K562 (cell line): Measurements from ENCODE around the gene TM7SF3.
"Not testable (repeated sequence)": the region's sequence is repeated elsewhere in the genome, so short reads cannot be mapped to it uniquely, and the experiment has no call there.

Experiments
- AFF4 ChIP-seq: sonication (generic); formaldehyde crosslinking; IDR thresholded peaks from 2 replicates; pipeline ENCODE4 v1.8.0; 2023; ENCODE audit warnings: mild to moderate bottlenecking, missing genetic modification reagents
- ELF4 ChIP-seq: fragments of 450-650 bp; formaldehyde crosslinking; IDR thresholded peaks from 2 replicates; pipeline ENCODE4 v1.4.0; 2022; ENCODE audit warnings: missing genetic modification characterization
- EZH2 ChIP-seq: IDR thresholded peaks from 2 replicates; pipeline ENCODE4 v1.6.1; 2012; ENCODE audit warnings: low read depth, mild to moderate bottlenecking, inconsistent platforms, low read length, borderline replicate concordance
- KLF16 ChIP-seq: IDR thresholded peaks from 2 replicates; pipeline ENCODE4 v1.6.1; 2016; ENCODE audit warnings: antibody characterized with exemption
- LCOR ChIP-seq: sonication (generic); formaldehyde crosslinking; IDR thresholded peaks from 2 replicates; pipeline ENCODE4 v1.8.0; 2022; ENCODE audit warnings: mild to moderate bottlenecking, missing genetic modification reagents
- PATZ1 ChIP-seq: fragments of 250-450 bp; sonication (Bioruptor Pico); IDR thresholded peaks from 2 replicates; pipeline ENCODE4 v1.5.0; 2020; ENCODE audit warnings: mild to moderate bottlenecking, borderline replicate concordance
- RBBP5 ChIP-seq: fragments of 200-600 bp; sonication (generic); IDR thresholded peaks from 2 replicates; pipeline ENCODE4 v1.6.1; 2012; ENCODE audit warnings: borderline replicate concordance, mild to moderate bottlenecking, low read length, control low read depth, inconsistent platforms; ENCODE audit not compliant: insufficient read depth, poor library complexity, severe bottlenecking
- TFAP4 ChIP-seq: sonication (generic); formaldehyde crosslinking; IDR thresholded peaks from 2 replicates; pipeline ENCODE4 v1.8.0; 2022; ENCODE audit warnings: missing genetic modification reagents, mild to moderate bottlenecking, moderate library complexity, borderline replicate concordance
- ZNF184 ChIP-seq: sonication (generic); formaldehyde crosslinking; IDR thresholded peaks from 2 replicates; pipeline ENCODE4 v1.5.0; 2020; ENCODE audit warnings: missing genetic modification reagents
- ZNF274 ChIP-seq: IDR thresholded peaks from 2 replicates; pipeline ENCODE4 v1.6.1; 2011; ENCODE audit warnings: low read depth, mild to moderate bottlenecking, low read length, moderate library complexity, borderline replicate concordance
- TF ChIP-seq, protein P1 (sequence below), 3 experiments: IDR thresholded peaks in 2 of 3; conservative IDR thresholded peaks in 1 of 3; 2 replicates each; pipeline ENCODE4 v1.5.1; 2011 to 2012; ENCODE audit warnings: low read length in 3 of 3, mild to moderate bottlenecking in 3 of 3, control low read depth in 2 of 3, improper control_type of control experiment in 1 of 3, inconsistent platforms in 1 of 3, low read depth in 1 of 3, mixed read lengths in 1 of 3, moderate library complexity in 1 of 3; ENCODE audit not compliant: insufficient read depth in 2 of 3
- TF ChIP-seq, protein P2 (sequence below): fragments of 250-450 bp; sonication (Bioruptor Pico); IDR thresholded peaks from 2 replicates; pipeline ENCODE4 v1.8.0; 2022; ENCODE audit warnings: moderate library complexity, mild to moderate bottlenecking, inconsistent platforms

DNA sequence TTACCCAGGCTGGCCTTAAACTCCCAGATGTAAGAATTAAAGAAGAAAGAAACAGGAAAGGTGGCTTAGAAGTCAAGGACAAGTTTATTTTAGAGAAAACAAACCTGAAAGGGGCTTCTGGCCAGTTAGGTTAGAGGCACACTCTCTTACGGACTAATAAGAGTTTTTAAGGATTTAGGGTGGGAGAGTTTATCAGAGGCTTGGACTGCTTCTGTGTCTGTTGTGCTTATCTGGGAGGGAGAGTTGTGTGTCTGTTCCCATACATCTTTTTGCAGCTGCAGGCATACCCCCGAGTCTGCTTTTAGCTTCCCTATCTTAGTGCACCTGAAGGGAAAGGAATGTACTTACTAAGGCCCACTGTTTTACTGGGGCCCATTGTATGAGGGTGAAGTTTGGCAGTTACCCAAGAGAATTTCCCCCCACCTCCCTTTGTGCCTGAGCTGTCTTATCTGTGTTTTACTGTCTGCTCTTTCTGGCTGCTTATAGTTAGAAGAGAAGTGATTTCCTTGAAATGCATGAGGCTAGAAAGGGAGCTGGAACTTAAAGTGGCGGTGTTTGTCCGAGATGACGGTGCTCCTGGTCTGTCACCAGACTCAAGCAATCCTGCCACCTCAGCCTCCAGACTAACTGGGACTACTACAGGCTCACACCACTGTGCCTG, 3.1 kb upstream of the TM7SF3 start:
- TF ChIP-seq ELF4 (CRISPR knock-in tag); EZH2; ZNF184; TFAP4; RBBP5; AFF4 (CRISPR knock-in tag); PATZ1 (CRISPR knock-in tag): not testable (repeated sequence)
- TF ChIP-seq ZNF274, result 0 out of 2 replicates have a peak, but pooled peaks have one; percentile 31
- TF ChIP-seq LCOR, result peak; percentile 62; the same call in 1 of the 2 replicates
- TF ChIP-seq, protein P1, sequence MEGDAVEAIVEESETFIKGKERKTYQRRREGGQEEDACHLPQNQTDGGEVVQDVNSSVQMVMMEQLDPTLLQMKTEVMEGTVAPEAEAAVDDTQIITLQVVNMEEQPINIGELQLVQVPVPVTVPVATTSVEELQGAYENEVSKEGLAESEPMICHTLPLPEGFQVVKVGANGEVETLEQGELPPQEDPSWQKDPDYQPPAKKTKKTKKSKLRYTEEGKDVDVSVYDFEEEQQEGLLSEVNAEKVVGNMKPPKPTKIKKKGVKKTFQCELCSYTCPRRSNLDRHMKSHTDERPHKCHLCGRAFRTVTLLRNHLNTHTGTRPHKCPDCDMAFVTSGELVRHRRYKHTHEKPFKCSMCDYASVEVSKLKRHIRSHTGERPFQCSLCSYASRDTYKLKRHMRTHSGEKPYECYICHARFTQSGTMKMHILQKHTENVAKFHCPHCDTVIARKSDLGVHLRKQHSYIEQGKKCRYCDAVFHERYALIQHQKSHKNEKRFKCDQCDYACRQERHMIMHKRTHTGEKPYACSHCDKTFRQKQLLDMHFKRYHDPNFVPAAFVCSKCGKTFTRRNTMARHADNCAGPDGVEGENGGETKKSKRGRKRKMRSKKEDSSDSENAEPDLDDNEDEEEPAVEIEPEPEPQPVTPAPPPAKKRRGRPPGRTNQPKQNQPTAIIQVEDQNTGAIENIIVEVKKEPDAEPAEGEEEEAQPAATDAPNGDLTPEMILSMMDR (IDR thresholded peaks at IDR 0.05 in 2 of 3, conservative IDR thresholded peaks at IDR 0.05 in 1 of 3; ENCODE audit: insufficient read depth in 2 of 3, low read depth in 1 of 3, low read length in 3 of 3), result not testable (repeated sequence)
- peak; percentile 86; the same call in 1 of the 2 replicates for TF ChIP-seq KLF16
- TF ChIP-seq, protein P2, sequence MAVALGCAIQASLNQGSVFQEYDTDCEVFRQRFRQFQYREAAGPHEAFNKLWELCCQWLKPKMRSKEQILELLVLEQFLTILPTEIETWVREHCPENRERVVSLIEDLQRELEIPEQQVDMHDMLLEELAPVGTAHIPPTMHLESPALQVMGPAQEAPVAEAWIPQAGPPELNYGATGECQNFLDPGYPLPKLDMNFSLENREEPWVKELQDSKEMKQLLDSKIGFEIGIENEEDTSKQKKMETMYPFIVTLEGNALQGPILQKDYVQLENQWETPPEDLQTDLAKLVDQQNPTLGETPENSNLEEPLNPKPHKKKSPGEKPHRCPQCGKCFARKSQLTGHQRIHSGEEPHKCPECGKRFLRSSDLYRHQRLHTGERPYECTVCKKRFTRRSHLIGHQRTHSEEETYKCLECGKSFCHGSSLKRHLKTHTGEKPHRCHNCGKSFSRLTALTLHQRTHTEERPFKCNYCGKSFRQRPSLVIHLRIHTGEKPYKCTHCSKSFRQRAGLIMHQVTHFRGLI (CRISPR knock-in tag), result not testable (repeated sequence)
